ENCODE results near the gene NRG2. TPM values are rescaled to one million over a fixed set of nuclear protein-coding genes. Genes with fewer than 3 reads are reported as not detected.

NRG2 gene
- total RNA-seq, 1 experiment from 2014 or later, result 0.23 TPM

- Mint-ChIP-seq H3K27me3 (ENCODE audit: insufficient read depth, unreplicated experiment) (peaks cover 41% of the 10 kb centered on the region), H3K4me1 (ENCODE audit: insufficient read depth, unreplicated experiment) (no peaks in the 10 kb centered on the region)
- BruUV-seq (replicated peaks), result no TSS peak
These were observed 112.7 kb downstream of the NRG2 start for GRCh38 chr5:139930406-139930805.

DNA sequence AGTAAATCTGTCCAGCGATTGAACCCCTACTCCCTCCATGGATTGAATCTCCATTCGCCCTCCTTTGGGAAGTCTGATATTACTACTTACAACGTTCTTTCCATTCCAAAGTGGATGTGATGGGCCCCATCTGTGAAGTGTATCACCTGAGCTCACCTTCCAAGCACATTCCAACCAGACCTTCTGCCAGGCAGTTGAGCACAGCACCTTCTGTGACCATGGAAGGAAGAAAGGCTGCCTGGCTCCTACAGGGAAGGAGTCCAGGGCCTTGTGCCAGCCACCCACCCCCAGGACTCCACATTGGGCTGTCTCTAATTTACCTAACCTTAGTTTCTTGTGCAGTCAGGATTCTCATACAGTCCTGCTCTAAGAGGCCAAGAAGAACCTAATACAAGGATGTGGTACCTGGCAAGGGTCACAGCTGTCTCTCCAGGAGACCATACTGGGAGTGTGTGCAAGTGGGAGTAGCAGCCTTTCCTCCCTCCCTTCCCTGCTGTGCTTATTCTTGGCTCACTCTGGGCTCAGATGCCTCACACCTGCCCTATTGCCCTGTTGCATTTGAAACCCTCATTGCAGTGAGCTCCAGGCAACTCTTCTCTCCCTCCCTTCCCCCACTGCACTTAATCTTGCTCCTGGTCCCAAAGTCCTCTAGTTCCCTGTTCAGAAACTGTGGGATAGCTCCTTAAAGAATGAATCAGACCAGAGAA lies 116.1 kb downstream of the NRG2 start:
- H3K4me3 Mint-ChIP-seq (ENCODE audit: unreplicated experiment), result no peak overlapping the region
- peaks cover 54% of the 10 kb centered on the region for H3K27me3 Mint-ChIP-seq (ENCODE audit: insufficient read depth, unreplicated experiment)
- intact Hi-C loops (cut with micrococcal nuclease), result no loop called here
- no peaks in the 10 kb centered on the region for H3K9me3 Mint-ChIP-seq (ENCODE audit: unreplicated experiment)
- H3K36me3 Mint-ChIP-seq (ENCODE audit: insufficient read depth, unreplicated experiment), result no peaks in the 10 kb centered on the region
- ChIA-PET POLR2A (no interaction called here), CTCF (interaction anchor here (0.5 to 1.1 kb wide), 2 partner anchors 10 to 41 kb away, joined by 5 to 6 read pairs; no protein-coding TSS in a partner anchor)
- H3K27ac Mint-ChIP-seq (ENCODE audit: low read depth, unreplicated experiment), result no peak overlapping the region
- no peaks in the 10 kb centered on the region for H3K4me1 Mint-ChIP-seq (ENCODE audit: insufficient read depth, unreplicated experiment)
- no peak for TF ChIP-seq CTCF (IDR thresholded peaks at IDR 0.05; ENCODE audit: unreplicated experiment)
- no peak for DNase-seq (ENCODE audit: unreplicated experiment)
- no TSS peak for BruUV-seq (replicated peaks)

More at GRCh38 chr5:139930406-139930805, 112.7 kb downstream of the NRG2 start:
- H3K4me3 Mint-ChIP-seq (ENCODE audit: unreplicated experiment), result no peak overlapping the region
- intact Hi-C loops (cut with micrococcal nuclease), result no loop called here
- no peak overlapping the region for H3K27ac Mint-ChIP-seq (ENCODE audit: low read depth, unreplicated experiment)
- peaks cover 7% of the 10 kb centered on the region for H3K9me3 Mint-ChIP-seq (ENCODE audit: unreplicated experiment)
- no peak for DNase-seq (ENCODE audit: unreplicated experiment)
- POLR2A ChIA-PET, result no interaction called here
- H3K36me3 Mint-ChIP-seq (ENCODE audit: insufficient read depth, unreplicated experiment), result no peaks in the 10 kb centered on the region
- CTCF ChIA-PET, result no interaction called here
- no peak for TF ChIP-seq CTCF (IDR thresholded peaks at IDR 0.05; ENCODE audit: unreplicated experiment)

- Mint-ChIP-seq H3K27ac (ENCODE audit: low read depth, unreplicated experiment) (no peak overlapping the region), H3K9me3 (ENCODE audit: unreplicated experiment) (no peaks in the 10 kb centered on the region), H3K4me3 (ENCODE audit: unreplicated experiment) (no peak overlapping the region), H3K36me3 (ENCODE audit: insufficient read depth, unreplicated experiment) (no peaks in the 10 kb centered on the region), H3K27me3 (ENCODE audit: insufficient read depth, unreplicated experiment) (peaks cover 46% of the 10 kb centered on the region), H3K4me1 (ENCODE audit: insufficient read depth, unreplicated experiment) (no peaks in the 10 kb centered on the region)
- intact Hi-C loops (cut with micrococcal nuclease), result no loop called here
- DNase-seq (ENCODE audit: unreplicated experiment), result no peak
- no peak for TF ChIP-seq CTCF (IDR thresholded peaks at IDR 0.05; ENCODE audit: unreplicated experiment)
- BruUV-seq (replicated peaks), result no TSS peak
- ChIA-PET CTCF (interaction anchor here (0.6 to 1.7 kb wide), 6 partner anchors 42 to 233 kb away, joined by 3 to 11 read pairs (median 4); no protein-coding TSS in a partner anchor), POLR2A (no interaction called here)
These were observed 117.2 kb downstream of the NRG2 start for GRCh38 chr5:139925650-139926640.

GRCh38 chr5:139925216-139925562 lies 117.9 kb downstream of the NRG2 start:
- CTCF ChIA-PET, result interaction anchor here (0.5 to 1.7 kb wide), 7 partner anchors 10 to 234 kb away, joined by 3 to 11 read pairs (median 3); no protein-coding TSS in a partner anchor
- no peaks in the 10 kb centered on the region for H3K36me3 Mint-ChIP-seq (ENCODE audit: insufficient read depth, unreplicated experiment)
- no peaks in the 10 kb centered on the region for H3K4me1 Mint-ChIP-seq (ENCODE audit: insufficient read depth, unreplicated experiment)
- intact Hi-C loops (cut with micrococcal nuclease), result no loop called here
- POLR2A ChIA-PET, result no interaction called here
- DNase-seq (ENCODE audit: unreplicated experiment), result no peak
- TF ChIP-seq CTCF (IDR thresholded peaks at IDR 0.05; ENCODE audit: unreplicated experiment), result no peak
- no TSS peak for BruUV-seq (replicated peaks)
- no peak overlapping the region for H3K4me3 Mint-ChIP-seq (ENCODE audit: unreplicated experiment)
- H3K9me3 Mint-ChIP-seq (ENCODE audit: unreplicated experiment), result no peaks in the 10 kb centered on the region
- peaks cover 39% of the 10 kb centered on the region for H3K27me3 Mint-ChIP-seq (ENCODE audit: insufficient read depth, unreplicated experiment)
- H3K27ac Mint-ChIP-seq (ENCODE audit: low read depth, unreplicated experiment), result no peak overlapping the region

Measured in MCF 10A (cell line).